Spleen (tissue), 7 donors: Measurements from ENCODE around the gene SNX32.

ENCODE experiments used
- CTCF ChIP-seq, 11 experiments: fragments of 200-600 bp in 7 of 11; fragments of 450-650 bp in 4 of 11; sonication (generic) in 4 of 11; IDR thresholded peaks in 8 of 11; conservative IDR thresholded peaks in 3 of 11; 1 replicate in 7 of 11; 2 replicates in 4 of 11; pipeline versions ENCODE4 v1.4.0 to v1.8.0; 2016 to 2021; ENCODE audit warnings: antibody characterized with exemption in 11 of 11, inconsistent platforms in 4 of 11, mild to moderate bottlenecking in 1 of 11
- POLR2A ChIP-seq, 3 donors: fragments of 450-650 bp; IDR thresholded peaks; one replicate each; pipeline ENCODE4 v1.5.1; 2017; ENCODE audit warnings: antibody characterized with exemption in 3 of 3, mild to moderate bottlenecking in 1 of 3
- POLR2AphosphoS5 ChIP-seq, 3 donors: sonication (generic); formaldehyde crosslinking; IDR thresholded peaks; one replicate each; pipeline ENCODE4 v1.5.1; 2017; ENCODE audit warnings: antibody characterized with exemption in 3 of 3
- donor health status: DM: no; HTN: no; CAD: no; lungs with moderate emphysema.
- donor health status: DM: no; HTN: no; CAD: no.
- donor health status: DM: no; HTN: no; CAD: no.

GRCh38 chr11:65885231-65885630 lies 51.5 kb downstream of the SNX32 start:
- TF ChIP-seq POLR2AphosphoS5 (IDR thresholded peaks at IDR 0.05): no peak
- no peak for TF ChIP-seq CTCF (IDR thresholded peaks at IDR 0.05 in 8 of 11, conservative IDR thresholded peaks at IDR 0.05 in 3 of 11)
- no peak for TF ChIP-seq POLR2A (IDR thresholded peaks at IDR 0.05)
